ENCODE data around the gene PCDH12. TPM values are rescaled to one million over a fixed set of nuclear protein-coding genes. Genes with fewer than 3 reads are reported as not detected.
A peak's percentile ranks its signal among the peaks of the same experiment; 100 is the strongest.

Gene PCDH12
- total and polyA plus RNA-seq, 10 of the 15 experiments (the other 5 are each of a cell fraction or from before 2014, with no cell fraction given), result 0.01 to 0.14 (median 0.06) TPM; not detected in 4

GRCh38 chr5:141952020-141952419 lies 6.0 kb downstream of the PCDH12 start (continued):
- TF ChIP-seq CTCF (IDR thresholded peaks at IDR 0.05 in 2 of 3, conservative IDR thresholded peaks at IDR 0.05 in 1 of 3; ENCODE audit: control insufficient read depth in 2 of 3, extremely low read depth in 1 of 3, insufficient read depth in 1 of 3, low read depth in 3 of 3, low read length in 3 of 3), result no peak
- no peak for TF ChIP-seq CHD4 (IDR thresholded peaks at IDR 0.05)
- TF ChIP-seq NFXL1 (IDR thresholded peaks at IDR 0.05; ENCODE audit: borderline replicate concordance), result no peak
- no peak for TF ChIP-seq CBFB (IDR thresholded peaks at IDR 0.05; ENCODE audit: low read depth)
- no peak for TF ChIP-seq CBX3 (IDR thresholded peaks at IDR 0.05; ENCODE audit: borderline replicate concordance, low read depth)
- no peak for TF ChIP-seq ZZZ3 (IDR thresholded peaks at IDR 0.05; ENCODE audit: control insufficient read depth, insufficient read length, low read depth)

GRCh38 chr5:141951332-141951781 lies 6.6 kb downstream of the PCDH12 start:
- Histone ChIP-seq H3K9ac (ENCODE audit: control insufficient read depth, insufficient read depth, low read length) (no peak overlapping the region), H3K4me1 (ENCODE audit: control insufficient read depth, insufficient read depth, low read length) (no peaks in the 10 kb centered on the region), H3K79me2 (ENCODE audit: control insufficient read depth, insufficient read depth, low read length) (no peaks in the 10 kb centered on the region), H4K20me1 (ENCODE audit: control insufficient read depth, insufficient read depth) (no peaks in the 10 kb centered on the region), H3K27ac (ENCODE audit: control insufficient read depth, insufficient read depth) (no peak overlapping the region), H3K36me3 (ENCODE audit: control insufficient read depth in 2 of 2, insufficient read depth in 2 of 2, low read length in 1 of 2) (no peaks in the 10 kb centered on the region), H3K4me2 (ENCODE audit: control insufficient read depth, insufficient read depth) (no peak overlapping the region), H3K27me3 (replicated peaks in 1 of 2; ENCODE audit: control insufficient read depth in 2 of 2, insufficient read depth in 2 of 2, low read length in 1 of 2) (no peaks in the 10 kb centered on the region), H3K9me3 (replicated peaks; ENCODE audit: control insufficient read depth, insufficient read depth, low read length) (no peaks in the 10 kb centered on the region), H3K4me3 (no peak overlapping the region), H2AFZ (ENCODE audit: control insufficient read depth, low read depth, low read length) (no peak overlapping the region; the same call in 1 of the 2 replicates)
- peak; percentile 52 for FAIRE-seq
- SMC1A ChIA-PET (ENCODE audit: uncharacterized antibody, unreplicated experiment), result interaction anchor here (1.2 kb wide), 1 partner anchor 10 kb away, joined by 3 read pairs; no protein-coding TSS in a partner anchor
- CTCF ChIA-PET, result interaction anchor here (1.5 kb wide), 1 partner anchor 9 kb away, joined by 10 read pairs; no protein-coding TSS in a partner anchor
- 7% methylated on average over 9 of the region's 9 CpGs for WGBS (ENCODE audit: insufficient coverage, insufficient replicate concordance, low lambda C conversion rate, missing lambda C conversion rate)
- intact Hi-C loops (cut with micrococcal nuclease; ENCODE audit: unreplicated experiment), result no loop called here
- no TSS peak for BruUV-seq (replicated peaks)
- POLR2A ChIA-PET, result no interaction called here
- peak; percentile 92 for ATAC-seq
- RAD21 ChIA-PET (ENCODE audit: unreplicated experiment), result no interaction called here
- DNase-seq (ENCODE audit: low read depth, low spot score), result no peak
- in situ Hi-C loops (cut with MboI), result no loop called here
- TF ChIP-seq BACH1 (IDR thresholded peaks at IDR 0.05; ENCODE audit: borderline replicate concordance) (no peak), SMARCA5 (IDR thresholded peaks at IDR 0.05) (no peak), MEF2B (IDR thresholded peaks at IDR 0.05; ENCODE audit: partially characterized antibody, poor library complexity, severe bottlenecking) (peak; percentile 15), ZBTB40 (IDR thresholded peaks at IDR 0.05; ENCODE audit: borderline replicate concordance) (no peak), HDAC2 (IDR thresholded peaks at IDR 0.05) (no peak), ETV6 (conservative IDR thresholded peaks at IDR 0.05 in 1 of 2, IDR thresholded peaks at IDR 0.05 in 1 of 2; ENCODE audit: borderline replicate concordance in 1 of 2, low read depth in 1 of 2) (no peak), E2F8 (IDR thresholded peaks at IDR 0.05; ENCODE audit: low read depth, partially characterized antibody) (no peak), ZNF217 (IDR thresholded peaks at IDR 0.05) (no peak)
